Upper lobe of left lung (tissue), 6 donors: ENCODE results near the gene SCGB2A2. TPM values are rescaled to one million over a fixed set of nuclear protein-coding genes. Genes with fewer than 3 reads are reported as not detected.

Experiments
- ATAC-seq, 2 donors: fragments of 200-7000 bp; cut with Tn5 transposase; one replicate each; pipeline ENCODE4 v1.9.1; 2022; ENCODE audit warnings: mild to moderate bottlenecking in 2 of 2, moderate library complexity in 2 of 2; ENCODE audit not compliant: low FRiP score in 2 of 2
- DNase-seq, 2 donors: peaks; one replicate each; pipeline ENCODE4 v3.0.0-alpha.2; 2019 to 2020
- H3K27ac ChIP-seq, 4 donors: fragments of 200-600 bp; sonication (generic); one replicate each; pipeline ENCODE4 v1.5.1; 2016 to 2019
- H3K27me3 ChIP-seq, 4 donors: fragments of 200-600 bp; sonication (generic); one replicate each; pipeline ENCODE4 v1.5.1; 2017 to 2019
- H3K36me3 ChIP-seq, 4 donors: fragments of 200-600 bp; sonication (generic); one replicate each; pipeline ENCODE4 v1.5.1; 2016 to 2019
- H3K4me1 ChIP-seq, 4 donors: fragments of 200-600 bp; sonication (generic); one replicate each; pipeline ENCODE4 v1.5.1; 2018 to 2019
- H3K4me3 ChIP-seq, 4 donors: fragments of 200-600 bp; sonication (generic); one replicate each; pipeline ENCODE4 v1.5.1; 2017 to 2019; ENCODE audit warnings: mild to moderate bottlenecking in 2 of 4, moderate library complexity in 1 of 4
- H3K9me3 ChIP-seq, 4 donors: fragments of 200-600 bp; sonication (generic); one replicate each; pipeline ENCODE4 v1.5.1; 2018 to 2019
- CTCF ChIP-seq, 6 experiments: fragments of 450-650 bp in 4 of 6; fragments of 200-600 bp in 2 of 6; sonication (generic) in 2 of 6; IDR thresholded peaks; one replicate each; pipeline ENCODE4 v1.5.1; 2016 to 2019; ENCODE audit warnings: antibody characterized with exemption in 6 of 6
- EP300 ChIP-seq, 4 donors: sonication (generic); formaldehyde crosslinking; IDR thresholded peaks; one replicate each; pipeline ENCODE4 v1.5.1; 2017; ENCODE audit warnings: antibody characterized with exemption in 4 of 4, control low read depth in 2 of 4
- POLR2A ChIP-seq, 4 donors: fragments of 450-650 bp; IDR thresholded peaks; one replicate each; pipeline ENCODE4 v1.5.1; 2016 to 2017; ENCODE audit warnings: antibody characterized with exemption in 4 of 4, mild to moderate bottlenecking in 2 of 4
- POLR2AphosphoS5 ChIP-seq, 2 donors: sonication (generic); formaldehyde crosslinking; IDR thresholded peaks; one replicate each; pipeline ENCODE4 v1.5.1; 2017; ENCODE audit warnings: antibody characterized with exemption in 2 of 2
- WGBS, 2 donors: methylation state at CpG; one replicate each; pipeline ENCODE4 v1.1.5; 2017 to 2018; 5-methylcytosine and 5-hydroxymethylcytosine counted together
- total RNA-seq, 6 donors: library from RNA; depleted of rRNA in 4 of 6; stranded (reverse); fragments of >200 nt in 4 of 6; gene quantifications; one replicate each; pipeline versions ENCODE4 v1.1.0 to v1.2.1, GENCODE V29; 2016 to 2021
- donor health status: DM: no; HTN: no; CAD: no; lungs with moderate emphysema.
- donor health status: DM: no; HTN: yes; CAD: no; lungs with severe emphysema.

The SCGB2A2 gene
- total RNA-seq, 6 donors from 2014 or later = not detected

- Histone ChIP-seq H3K4me3 (no peak overlapping the region), H3K4me1 (no peaks in the 10 kb centered on the region), H3K27ac (no peak overlapping the region), H3K27me3 (no peaks in the 10 kb centered on the region), H3K9me3 (no peaks in the 10 kb centered on the region), H3K36me3 (no peaks in the 10 kb centered on the region)
- DNase-seq (no peak), ATAC-seq (no peak)
- WGBS, 2 donors = 69 to 80% methylated on average over 4 of the region's 4 CpGs
- TF ChIP-seq POLR2A (IDR thresholded peaks at IDR 0.05) (no peak), EP300 (IDR thresholded peaks at IDR 0.05) (no peak), CTCF (IDR thresholded peaks at IDR 0.05) (no peak), POLR2AphosphoS5 (IDR thresholded peaks at IDR 0.05) (no peak)
These were observed 3.4 kb upstream of the SCGB2A2 start for GRCh38 chr11:62266558-62266957.

GRCh38 chr11:62267050-62267449, 2.9 kb upstream of the SCGB2A2 start:
- no peaks in the 10 kb centered on the region for H3K9me3 ChIP-seq
- no peaks in the 10 kb centered on the region for H3K36me3 ChIP-seq
- no peaks in the 10 kb centered on the region for H3K4me1 ChIP-seq
- H3K27me3 ChIP-seq = no peaks in the 10 kb centered on the region
- no peak for DNase-seq
- H3K27ac ChIP-seq = no peak overlapping the region
- ATAC-seq = no peak
- TF ChIP-seq POLR2A (IDR thresholded peaks at IDR 0.05) = no peak
- no peak for TF ChIP-seq POLR2AphosphoS5 (IDR thresholded peaks at IDR 0.05)
- TF ChIP-seq CTCF (IDR thresholded peaks at IDR 0.05) = no peak
- no peak for TF ChIP-seq EP300 (IDR thresholded peaks at IDR 0.05)
- 54 to 83% methylated on average over 1 of the region's 1 CpG for WGBS, 2 donors
- no peak overlapping the region for H3K4me3 ChIP-seq

GRCh38 chr11:62267576-62267975, 2.4 kb upstream of the SCGB2A2 start:
- no peak for ATAC-seq
- Histone ChIP-seq H3K4me1 (no peaks in the 10 kb centered on the region), H3K36me3 (no peaks in the 10 kb centered on the region), H3K27me3 (no peaks in the 10 kb centered on the region), H3K27ac (no peak overlapping the region), H3K9me3 (no peaks in the 10 kb centered on the region), H3K4me3 (no peak overlapping the region)
- 83% methylated on average over 3 of the region's 3 CpGs for WGBS, 2 donors
- TF ChIP-seq POLR2A (IDR thresholded peaks at IDR 0.05) (no peak), POLR2AphosphoS5 (IDR thresholded peaks at IDR 0.05) (no peak), EP300 (IDR thresholded peaks at IDR 0.05) (no peak), CTCF (IDR thresholded peaks at IDR 0.05) (no peak)
- DNase-seq = no peak

GRCh38 chr11:62273284-62273683, 3.3 kb downstream of the SCGB2A2 start:
- no peak overlapping the region for H3K27ac ChIP-seq
- DNase-seq = no peak
- H3K36me3 ChIP-seq = no peaks in the 10 kb centered on the region

More at GRCh38 chr11:62273284-62273683, 3.3 kb downstream of the SCGB2A2 start:
- no peaks in the 10 kb centered on the region for H3K27me3 ChIP-seq
- no peak overlapping the region for H3K4me3 ChIP-seq
- TF ChIP-seq EP300 (IDR thresholded peaks at IDR 0.05) (no peak), CTCF (IDR thresholded peaks at IDR 0.05) (no peak)
- no peaks in the 10 kb centered on the region for H3K9me3 ChIP-seq
- no peaks in the 10 kb centered on the region for H3K4me1 ChIP-seq
- 67 to 77% methylated on average over 5 of the region's 5 CpGs for WGBS, 2 donors
- ATAC-seq = no peak
